OCI-LY1 (cell line): ENCODE measurements around the gene GRIPAP1.

Experiments used
- H2AFZ ChIP-seq: fragments of 200-600 bp; sonication (generic), shearing (Covaris generic); 2 replicates; pipeline ENCODE4 v1.6.0; 2014; ENCODE audit warnings: antibody characterized with exemption, mild to moderate bottlenecking, low read length
- H3F3A ChIP-seq: fragments of 200-600 bp; sonication (generic), shearing (Covaris generic); 2 replicates; pipeline ENCODE4 v1.6.0; 2014; ENCODE audit warnings: mild to moderate bottlenecking, antibody characterized with exemption, low read length, moderate library complexity; ENCODE audit not compliant: insufficient read depth
- H3K27ac ChIP-seq: fragments of 200-600 bp; sonication (generic); 2 replicates; pipeline ENCODE4 v1.5.1; 2014; ENCODE audit warnings: low read length, mixed run types, mild to moderate bottlenecking, low read depth; ENCODE audit not compliant: poor library complexity, severe bottlenecking
- H3K27me3 ChIP-seq: fragments of 200-600 bp; sonication (generic); 2 replicates; pipeline ENCODE4 v1.6.0; 2014; ENCODE audit warnings: antibody characterized with exemption, mild to moderate bottlenecking, low read length, moderate library complexity; ENCODE audit not compliant: insufficient read depth
- H3K36me3 ChIP-seq: fragments of 200-600 bp; sonication (generic); 2 replicates; pipeline ENCODE4 v1.6.1; 2014; ENCODE audit warnings: mild to moderate bottlenecking, antibody characterized with exemption, low read length, moderate library complexity, mixed read lengths; ENCODE audit not compliant: insufficient read depth
- H3K4me1 ChIP-seq: fragments of 200-600 bp; sonication (generic); 2 replicates; pipeline ENCODE4 v1.5.1; 2014; ENCODE audit warnings: mild to moderate bottlenecking, low read length, moderate library complexity; ENCODE audit not compliant: insufficient read depth, severe bottlenecking
- H3K4me2 ChIP-seq: fragments of 200-600 bp; sonication (generic), shearing (Covaris generic); 2 replicates; pipeline ENCODE4 v1.6.1; 2014; ENCODE audit warnings: low read length
- H3K4me3 ChIP-seq: fragments of 200-600 bp; sonication (generic); 2 replicates; pipeline ENCODE4 v1.5.1; 2014; ENCODE audit warnings: low read length, low read depth, mild to moderate bottlenecking, mixed read lengths; ENCODE audit not compliant: poor library complexity, severe bottlenecking
- H3K79me2 ChIP-seq: fragments of 200-600 bp; shearing (Covaris generic); 2 replicates; pipeline ENCODE4 v1.6.1; 2016; ENCODE audit warnings: mixed run types, low read length, mixed read lengths; ENCODE audit not compliant: insufficient read depth
- H3K9ac ChIP-seq: fragments of 200-600 bp; sonication (generic), shearing (Covaris generic); 2 replicates; pipeline ENCODE4 v1.6.1; 2014; ENCODE audit warnings: mild to moderate bottlenecking, low read length, mixed read lengths
- H3K9me2 ChIP-seq: fragments of 200-600 bp; sonication (generic), shearing (Covaris generic); 2 replicates; pipeline ENCODE4 v1.6.1; 2014; ENCODE audit warnings: low read depth, mild to moderate bottlenecking, low read length, mixed read lengths
- H3K9me3 ChIP-seq: fragments of 200-600 bp; shearing (Covaris generic); 2 replicates; pipeline ENCODE4 v1.6.1; 2014; ENCODE audit warnings: low read length, mixed read lengths
- H4K20me1 ChIP-seq: fragments of 200-600 bp; sonication (generic), shearing (Covaris generic); 2 replicates; pipeline ENCODE4 v1.6.0; 2016; ENCODE audit warnings: mild to moderate bottlenecking, low read length; ENCODE audit not compliant: insufficient read depth
- CTCF ChIP-seq: fragments of 200-600 bp; sonication (generic), shearing (Covaris generic); IDR thresholded peaks from 2 replicates; pipeline ENCODE4 v1.5.1; 2017; ENCODE audit warnings: mild to moderate bottlenecking, antibody characterized with exemption, low read length, moderate library complexity, mixed read lengths
- EZH2 ChIP-seq: fragments of 200-600 bp; sonication (generic), shearing (Covaris generic); IDR thresholded peaks from 2 replicates; pipeline ENCODE4 v1.8.0; 2017; ENCODE audit warnings: borderline replicate concordance, mixed run types, mild to moderate bottlenecking, antibody characterized with exemption, low read length, moderate library complexity, mixed read lengths

Gene GRIPAP1

GRCh38 chrX:48965959-48966358 lies 36.1 kb downstream of the GRIPAP1 start:
- Histone ChIP-seq H3K79me2 (no peaks in the 10 kb centered on the region), H3K4me3 (no peak overlapping the region), H3K27me3 (no peaks in the 10 kb centered on the region), H3K4me2 (no peak overlapping the region), H3K36me3 (no peaks in the 10 kb centered on the region), H4K20me1 (no peaks in the 10 kb centered on the region), H3K27ac (no peak overlapping the region), H3F3A (no peaks in the 10 kb centered on the region), H3K9me3 (no peaks in the 10 kb centered on the region), H3K4me1 (peaks cover 16% of the 10 kb centered on the region), H3K9me2 (no peaks in the 10 kb centered on the region), H3K9ac (no peak overlapping the region), H2AFZ (no peak overlapping the region)
- no peak for TF ChIP-seq CTCF
- no peak for TF ChIP-seq EZH2

GRCh38 chrX:48961585-48962091 lies 40.4 kb downstream of the GRIPAP1 start:
- no peaks in the 10 kb centered on the region for H3F3A ChIP-seq
- H4K20me1 ChIP-seq: no peaks in the 10 kb centered on the region
- H3K79me2 ChIP-seq: peaks cover 4% of the 10 kb centered on the region; the same call in 1 of the 2 replicates
- no peak for TF ChIP-seq EZH2
- no peak for TF ChIP-seq CTCF
- no peak overlapping the region; the same call in 1 of the 2 replicates for H3K4me2 ChIP-seq
- H3K9me2 ChIP-seq: no peaks in the 10 kb centered on the region
- H3K27me3 ChIP-seq: no peaks in the 10 kb centered on the region
- H2AFZ ChIP-seq: no peak overlapping the region
- H3K36me3 ChIP-seq: no peaks in the 10 kb centered on the region
- H3K9me3 ChIP-seq: no peaks in the 10 kb centered on the region
- peak overlapping the region; percentile 18; the same call in 1 of the 2 replicates for H3K9ac ChIP-seq
- H3K4me1 ChIP-seq: peaks cover 26% of the 10 kb centered on the region
- H3K27ac ChIP-seq: peak overlapping the region; percentile 67
- H3K4me3 ChIP-seq: peak overlapping the region; percentile 10

- Histone ChIP-seq H3K9ac (no peak overlapping the region), H2AFZ (no peak overlapping the region), H3K4me1 (peaks cover 39% of the 10 kb centered on the region), H3K36me3 (peaks cover 10% of the 10 kb centered on the region), H4K20me1 (no peaks in the 10 kb centered on the region), H3K79me2 (peaks cover 14% of the 10 kb centered on the region; the same call in 1 of the 2 replicates), H3K27ac (no peak overlapping the region), H3F3A (no peaks in the 10 kb centered on the region), H3K27me3 (no peaks in the 10 kb centered on the region), H3K9me3 (no peaks in the 10 kb centered on the region), H3K4me3 (no peak overlapping the region), H3K9me2 (no peaks in the 10 kb centered on the region), H3K4me2 (no peak overlapping the region)
- TF ChIP-seq EZH2 (no peak), CTCF (no peak)
These were observed 41.8 kb downstream of the GRIPAP1 start for GRCh38 chrX:48960291-48960690.
